ENCODE data around the gene IER5.
A peak's percentile ranks its signal among the peaks of the same experiment; 100 is the strongest.
"Not testable (repeated sequence)": the region's sequence is repeated elsewhere in the genome, so short reads cannot be mapped to it uniquely, and the experiment has no call there.

The IER5 gene

GRCh38 chr1:181088079-181089016 lies at the start of gene IER5:
TSS of gene IER5 (plus strand) at chr1:181088700. CDS start at chr1:181088903, 203 bp downstream.
- peak; percentile 91 for DNase-seq (ENCODE audit: low read depth)

GRCh38 chr1:181040284-181040865 lies 48.1 kb upstream of the IER5 start:
- no peak for DNase-seq (ENCODE audit: low read depth)

GRCh38 chr1:181043025-181043888 lies 45.2 kb upstream of the IER5 start:
- no peak for DNase-seq (ENCODE audit: low read depth)

GRCh38 chr1:181044449-181044966 lies 44.0 kb upstream of the IER5 start:
- no peak for DNase-seq (ENCODE audit: low read depth)

- not testable (repeated sequence) for DNase-seq (ENCODE audit: low read depth)
These were observed 42.6 kb upstream of the IER5 start for GRCh38 chr1:181045946-181046345.

- DNase-seq (ENCODE audit: low read depth) = no peak
These were observed 39.1 kb upstream of the IER5 start for GRCh38 chr1:181049378-181049777.

GRCh38 chr1:181050922-181051321 lies 37.6 kb upstream of the IER5 start:
- DNase-seq (ENCODE audit: low read depth) = no peak

- DNase-seq (ENCODE audit: low read depth) = no peak
These were observed 31.9 kb upstream of the IER5 start for GRCh38 chr1:181056560-181056959.

GRCh38 chr1:181057079-181057478 lies 31.4 kb upstream of the IER5 start:
- no peak for DNase-seq (ENCODE audit: low read depth)

GRCh38 chr1:181059435-181059834 lies 29.1 kb upstream of the IER5 start:
- DNase-seq (ENCODE audit: low read depth) = no peak

GRCh38 chr1:181060066-181060465 lies 28.4 kb upstream of the IER5 start:
- DNase-seq (ENCODE audit: low read depth) = no peak

GRCh38 chr1:181060947-181061346 lies 27.6 kb upstream of the IER5 start:
- DNase-seq (ENCODE audit: low read depth) = not testable (repeated sequence)

- DNase-seq (ENCODE audit: low read depth) = no peak
These were observed 27.0 kb upstream of the IER5 start for GRCh38 chr1:181061487-181061886.

GRCh38 chr1:181061891-181062835 lies 26.3 kb upstream of the IER5 start:
- DNase-seq (ENCODE audit: low read depth) = no peak

GRCh38 chr1:181062836-181063428 lies 25.6 kb upstream of the IER5 start:
- no peak for DNase-seq (ENCODE audit: low read depth)

GRCh38 chr1:181064011-181064623 lies 24.4 kb upstream of the IER5 start:
- DNase-seq (ENCODE audit: low read depth) = no peak

- no peak for DNase-seq (ENCODE audit: low read depth)
These were observed 23.8 kb upstream of the IER5 start for GRCh38 chr1:181064702-181065101.

GRCh38 chr1:181073638-181074037 lies 14.9 kb upstream of the IER5 start:
- no peak for DNase-seq (ENCODE audit: low read depth)

GRCh38 chr1:181075766-181076350 lies 12.6 kb upstream of the IER5 start:
- no peak for DNase-seq (ENCODE audit: low read depth)

- no peak for DNase-seq (ENCODE audit: low read depth)
These were observed 11.6 kb upstream of the IER5 start for GRCh38 chr1:181076852-181077251.

Data from HS-5 (cell line).